Natural killer cell (primary cell): ENCODE measurements around the gene ASB3. TPM values are rescaled to one million over a fixed set of nuclear protein-coding genes. Genes with fewer than 3 reads are reported as not detected.

Experiments
- ATAC-seq, 3 donors: fragments of 150-1000 bp in 2 of 3; fragments of 200-7000 bp in 1 of 3; cut with Tn5 transposase; 1 replicate in 1 of 3; 2 replicates in 2 of 3; pipeline ENCODE4 v1.10.0; 2021; ENCODE audit warnings: mild to moderate bottlenecking in 2 of 3, moderate library complexity in 2 of 3
- DNase-seq, 2 donors: peaks; one replicate each; pipeline versions ENCODE4 v3.0.0 to v3.0.0-alpha.2; 2013 to 2021; ENCODE audit warnings: mixed read lengths in 1 of 2
- H3K27ac ChIP-seq: one replicate; pipeline ENCODE4 v1.5.1; 2013; ENCODE audit warnings: mild to moderate bottlenecking, low read length
- H3K27me3 ChIP-seq: one replicate; pipeline ENCODE4 v1.6.1; 2013; ENCODE audit warnings: low read length; ENCODE audit not compliant: control insufficient read depth, insufficient read depth
- H3K36me3 ChIP-seq: one replicate; pipeline ENCODE4 v1.6.1; 2013; ENCODE audit warnings: low read length; ENCODE audit not compliant: control insufficient read depth, insufficient read depth
- H3K4me1 ChIP-seq: one replicate; pipeline ENCODE4 v1.6.1; 2013; ENCODE audit warnings: low read length; ENCODE audit not compliant: control insufficient read depth, insufficient read depth
- H3K4me3 ChIP-seq: one replicate; pipeline ENCODE4 v1.5.1; 2013; ENCODE audit warnings: low read length
- H3K9me3 ChIP-seq: one replicate; pipeline ENCODE4 v1.6.1; 2013; ENCODE audit warnings: low read length; ENCODE audit not compliant: control insufficient read depth, insufficient read depth
- H3K27ac Mint-ChIP-seq, 2 donors: one replicate each; pipeline ENCODE4 v1.8.0; 2022; ENCODE audit warnings: mild to moderate bottlenecking in 2 of 2, mixed read lengths in 2 of 2, moderate library complexity in 1 of 2
- H3K27me3 Mint-ChIP-seq, 2 donors: one replicate each; pipeline ENCODE4 v1.8.0; 2022; ENCODE audit warnings: low read depth in 2 of 2, mixed read lengths in 2 of 2
- H3K36me3 Mint-ChIP-seq: one replicate; pipeline ENCODE4 v1.8.0; 2022; ENCODE audit warnings: mixed read lengths
- H3K4me1 Mint-ChIP-seq, 2 donors: one replicate each; pipeline ENCODE4 v1.8.0; 2022; ENCODE audit warnings: mixed read lengths in 2 of 2
- H3K4me3 Mint-ChIP-seq: one replicate; pipeline ENCODE4 v1.8.0; 2022; ENCODE audit warnings: mild to moderate bottlenecking, moderate library complexity, mixed read lengths
- H3K9me3 Mint-ChIP-seq, 2 donors: one replicate each; pipeline ENCODE4 v1.8.0; 2022; ENCODE audit warnings: mixed read lengths in 2 of 2
- CTCF ChIP-seq: fragments of 200-600 bp; IDR thresholded peaks from one replicate; pipeline ENCODE4 v1.8.0; 2022; ENCODE audit warnings: antibody characterized with exemption
- WGBS: methylation state at CpG from one replicate; pipeline ENCODE4 v1.1.7; 2013; ENCODE audit warnings: missing lambda C conversion rate; ENCODE audit not compliant: insufficient coverage; 5-methylcytosine and 5-hydroxymethylcytosine counted together
- intact Hi-C: fragments of 100-400 bp; cut with micrococcal nuclease; formaldehyde crosslinking; loops from one replicate; pipeline ENCODE4 v1.14.2; 2022
- total RNA-seq, 4 donors: library from RNA; stranded (reverse); fragments of 120-200 nt in 1 of 4; gene quantifications; one replicate each; pipeline versions ENCODE4 v1.2.3 to v1.2.4, GENCODE V29; 2013 to 2022

ASB3 gene
- total RNA-seq, 3 donors from 2014 or later (not counting 1 experiment from before 2014, with no cell fraction given), result 27.9 to 37.0 (median 29.6) TPM

- no peaks in the 10 kb centered on the region for H3K9me3 ChIP-seq
- no peaks in the 10 kb centered on the region for H3K4me1 ChIP-seq
- peaks cover 7% of the 10 kb centered on the region for H3K36me3 ChIP-seq
- ATAC-seq, result no peak
- no peaks in the 10 kb centered on the region for H3K27me3 Mint-ChIP-seq
- no peak overlapping the region for H3K27ac Mint-ChIP-seq
- DNase-seq, result no peak
- no peak for TF ChIP-seq CTCF
- H3K27ac ChIP-seq, result no peak overlapping the region
- no peaks in the 10 kb centered on the region for H3K36me3 Mint-ChIP-seq
- intact Hi-C loops, result no loop called here
- H3K9me3 Mint-ChIP-seq, result no peaks in the 10 kb centered on the region
- no peak overlapping the region for H3K4me3 Mint-ChIP-seq
- no peaks in the 10 kb centered on the region for H3K4me1 Mint-ChIP-seq
- H3K4me3 ChIP-seq, result no peak overlapping the region
- no peaks in the 10 kb centered on the region for H3K27me3 ChIP-seq
- no CpG with 5 or more reads among the region's 2 CpGs for WGBS
Observed at GRCh38 chr2:53755121-53755520, 31.6 kb downstream of the ASB3 start.

DNA sequence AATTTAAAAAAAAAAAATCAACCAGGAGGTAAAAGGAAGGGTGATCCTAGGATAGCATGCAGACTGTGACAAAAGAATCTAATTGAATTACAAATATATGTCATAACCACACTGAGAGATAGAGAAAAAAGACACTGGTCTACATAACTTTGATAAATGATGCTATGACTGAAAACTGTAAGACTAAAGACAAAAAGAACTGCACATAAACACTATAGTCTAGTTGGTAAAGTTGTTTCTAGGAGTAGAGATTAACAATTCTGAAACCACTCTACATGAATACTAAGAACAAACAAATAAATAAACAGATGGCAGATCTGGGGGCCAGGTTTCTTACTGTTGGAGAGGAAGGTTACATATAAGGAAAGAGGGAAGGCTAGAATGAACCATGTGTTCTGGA, 33.7 kb downstream of the ASB3 start:
- Histone ChIP-seq H3K27me3 (no peaks in the 10 kb centered on the region), H3K9me3 (no peaks in the 10 kb centered on the region), H3K4me1 (no peaks in the 10 kb centered on the region), H3K4me3 (no peak overlapping the region), H3K27ac (no peak overlapping the region), H3K36me3 (peaks cover 17% of the 10 kb centered on the region)
- H3K4me3 Mint-ChIP-seq, result no peak overlapping the region
- DNase-seq (no peak), ATAC-seq (no peak)
- H3K36me3 Mint-ChIP-seq, result peaks cover 15% of the 10 kb centered on the region
- no peak for TF ChIP-seq CTCF
- intact Hi-C loops, result no loop called here
- no peak overlapping the region for H3K27ac Mint-ChIP-seq
- H3K9me3 Mint-ChIP-seq, result no peaks in the 10 kb centered on the region
- H3K4me1 Mint-ChIP-seq, result no peaks in the 10 kb centered on the region
- no peaks in the 10 kb centered on the region for H3K27me3 Mint-ChIP-seq

DNA sequence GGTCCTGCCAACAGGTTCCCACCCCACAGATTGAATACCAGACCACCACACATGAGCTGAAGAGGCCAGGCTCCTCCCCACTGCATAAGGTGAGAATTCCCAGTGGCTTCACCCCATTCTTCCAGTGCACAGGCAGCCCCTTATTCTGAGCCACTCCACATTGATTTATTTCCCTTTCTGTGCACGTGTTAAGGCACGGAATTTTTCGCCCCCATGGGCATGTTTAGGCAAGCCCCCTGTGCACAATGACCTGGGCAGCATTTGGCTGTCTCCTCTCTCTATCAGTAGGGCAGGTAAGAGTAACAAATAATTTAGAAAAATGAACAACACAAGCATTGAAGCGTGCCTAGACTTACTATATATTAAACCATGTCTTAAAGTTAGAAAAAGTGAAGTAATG, 34.4 kb downstream of the ASB3 start:
- Mint-ChIP-seq H3K9me3 (no peaks in the 10 kb centered on the region), H3K4me1 (no peaks in the 10 kb centered on the region), H3K27me3 (no peaks in the 10 kb centered on the region), H3K36me3 (peaks cover 21% of the 10 kb centered on the region), H3K4me3 (no peak overlapping the region), H3K27ac (no peak overlapping the region)
- WGBS, result 97% methylated on average over 3 of the region's 4 CpGs
- intact Hi-C loops, result no loop called here
- H3K36me3 ChIP-seq, result peaks cover 24% of the 10 kb centered on the region
- H3K4me3 ChIP-seq, result no peak overlapping the region
- no peak for DNase-seq
- H3K4me1 ChIP-seq, result no peaks in the 10 kb centered on the region
- H3K27me3 ChIP-seq, result no peaks in the 10 kb centered on the region
- no peak for ATAC-seq
- TF ChIP-seq CTCF, result no peak
- no peaks in the 10 kb centered on the region for H3K9me3 ChIP-seq
- no peak overlapping the region for H3K27ac ChIP-seq

GRCh38 chr2:53751728-53752127, 35.0 kb downstream of the ASB3 start:
- Histone ChIP-seq H3K27me3 (no peaks in the 10 kb centered on the region), H3K4me1 (no peaks in the 10 kb centered on the region), H3K9me3 (no peaks in the 10 kb centered on the region), H3K27ac (no peak overlapping the region), H3K4me3 (no peak overlapping the region), H3K36me3 (peaks cover 24% of the 10 kb centered on the region)
- ATAC-seq (no peak), DNase-seq (no peak)
- Mint-ChIP-seq H3K27me3 (no peaks in the 10 kb centered on the region), H3K36me3 (peaks cover 21% of the 10 kb centered on the region), H3K4me3 (no peak overlapping the region), H3K27ac (no peak overlapping the region), H3K9me3 (no peaks in the 10 kb centered on the region), H3K4me1 (no peaks in the 10 kb centered on the region)
- no CpG with 5 or more reads among the region's 1 CpG for WGBS
- intact Hi-C loops, result no loop called here
- TF ChIP-seq CTCF, result no peak
